H1 (cell line): Measurements from ENCODE around the gene PRDM15. TPM values are rescaled to one million over a fixed set of nuclear protein-coding genes. Genes with fewer than 3 reads are reported as not detected.
A peak's percentile ranks its signal among the peaks of the same experiment; 100 is the strongest.

Source experiments
- CTCF ChIA-PET: fragments of 300-600 bp; sonication (Branson Sonifier 250); formaldehyde crosslinking; loops from one replicate; lab custom pipeline; 2021; ENCODE audit not compliant: partially characterized antibody; lab: Charles Lee
- POLR2A ChIA-PET: fragments of 300-600 bp; sonication (Branson Sonifier 250); formaldehyde crosslinking; loops from one replicate; lab custom pipeline; 2021; ENCODE audit warnings: inconsistent platforms; ENCODE audit not compliant: partially characterized antibody; lab: Charles Lee
- DNase-seq, 2 experiments: peaks; one replicate each; pipeline versions ENCODE4 v3.0.0 to v3.0.0-alpha.2; 2010 to 2022; ENCODE audit warnings: low spot score in 2 of 2, low read depth in 1 of 2, mixed read lengths in 1 of 2
- FAIRE-seq: peaks from 2 replicates; lab custom pipeline; 2011; peaks lifted over from hg19 to GRCh38; lab: Jason Lieb, UNC
- H2AFZ ChIP-seq: 2 replicates; pipeline ENCODE4 v1.8.1; 2012; ENCODE audit warnings: low read length, inconsistent platforms
- H2AK5ac ChIP-seq: 2 replicates; pipeline ENCODE4 v1.6.1; 2013; ENCODE audit warnings: low read depth, low read length
- H2BK120ac ChIP-seq: replicated peaks from 2 replicates; pipeline ENCODE3; 2013; ENCODE audit warnings: low read depth, low read length, inconsistent platforms
- H2BK12ac ChIP-seq: 2 replicates; pipeline ENCODE4 v1.6.1; 2013; ENCODE audit warnings: low read depth, low read length
- H2BK15ac ChIP-seq: 2 replicates; pipeline ENCODE4 v1.6.1; 2013; ENCODE audit warnings: low read length
- H2BK20ac ChIP-seq: 2 replicates; pipeline ENCODE4 v1.6.1; 2013; ENCODE audit warnings: low read length
- H2BK5ac ChIP-seq: 2 replicates; pipeline ENCODE4 v1.6.1; 2013; ENCODE audit warnings: low read depth, low read length
- H3K14ac ChIP-seq: 2 replicates; pipeline ENCODE4 v1.6.1; 2013; ENCODE audit warnings: inconsistent platforms; ENCODE audit not compliant: insufficient read length
- H3K18ac ChIP-seq: 2 replicates; pipeline ENCODE4 v1.6.1; 2013; ENCODE audit warnings: low read length; ENCODE audit errors: extremely low read depth
- H3K23ac ChIP-seq: 2 replicates; pipeline ENCODE4 v1.6.1; 2013; ENCODE audit warnings: inconsistent platforms; ENCODE audit not compliant: insufficient read length
- H3K23me2 ChIP-seq: 2 replicates; pipeline ENCODE4 v1.6.1; 2013; ENCODE audit warnings: low read depth, low read length
- H3K27ac ChIP-seq: 2 replicates; pipeline ENCODE4 v1.6.1; 2011; ENCODE audit warnings: low read depth, low read length, inconsistent platforms
- H3K27me3 ChIP-seq, 4 experiments: replicated peaks in 1 of 4; 1 replicate in 1 of 4; 2 replicates in 3 of 4; pipeline versions ENCODE4 v1.6.1 to v1.8.1; 2011 to 2013; ENCODE audit warnings: low read length in 3 of 4, mild to moderate bottlenecking in 3 of 4, inconsistent platforms in 2 of 4, mixed read lengths in 2 of 4, moderate library complexity in 1 of 4; ENCODE audit not compliant: control insufficient read depth in 3 of 4, insufficient read depth in 3 of 4; ENCODE audit errors: extremely low read depth in 1 of 4
- H3K36me3 ChIP-seq, 4 experiments: 2 replicates each; pipeline versions ENCODE4 v1.6.1 to v1.8.1; 2011 to 2013; ENCODE audit warnings: mild to moderate bottlenecking in 4 of 4, low read length in 3 of 4, moderate library complexity in 2 of 4, control low read depth in 1 of 4, inconsistent platforms in 1 of 4; ENCODE audit not compliant: insufficient read depth in 4 of 4, control insufficient read depth in 2 of 4
- H3K4ac ChIP-seq: replicated peaks from 2 replicates; pipeline ENCODE3; 2013; ENCODE audit warnings: low read length, low read depth, mixed read lengths, inconsistent platforms; ENCODE audit not compliant: insufficient read length
- H3K4me1 ChIP-seq, 4 experiments: replicated peaks in 1 of 4; 1 replicate in 1 of 4; 2 replicates in 3 of 4; pipeline versions ENCODE4 v1.6.1 to v1.8.1; 2011 to 2013; ENCODE audit warnings: low read length in 3 of 4, inconsistent platforms in 2 of 4, mixed read lengths in 1 of 4; ENCODE audit not compliant: insufficient read depth in 4 of 4, control insufficient read depth in 3 of 4
- H3K4me2 ChIP-seq, 2 experiments: 2 replicates each; pipeline versions ENCODE4 v1.6.1 to v1.8.1; 2011 to 2013; ENCODE audit warnings: low read depth in 2 of 2, low read length in 2 of 2, control low read depth in 1 of 2, inconsistent platforms in 1 of 2, mild to moderate bottlenecking in 1 of 2; ENCODE audit not compliant: insufficient read depth in 1 of 2
- H3K4me3 ChIP-seq, 4 experiments: fragments of 200-600, 300-600 bp in 1 of 4; sonication (generic), shearing (Covaris generic), sonication (Bioruptor Twin) in 1 of 4; 2 replicates each; pipeline versions ENCODE4 v1.5.1 to v1.8.1; 2011 to 2016; ENCODE audit warnings: low read length in 4 of 4, low read depth in 3 of 4, control low read depth in 2 of 4, inconsistent platforms in 2 of 4, mild to moderate bottlenecking in 2 of 4, mixed read lengths in 1 of 4, moderate library complexity in 1 of 4; ENCODE audit not compliant: insufficient read depth in 2 of 4; ENCODE audit errors: extremely low read depth in 1 of 4
- H3K56ac ChIP-seq: replicated peaks from 2 replicates; pipeline ENCODE3; 2013; ENCODE audit warnings: low read depth, mild to moderate bottlenecking, mixed read lengths, low read length, inconsistent platforms; ENCODE audit not compliant: insufficient read length
- H3K79me1 ChIP-seq: 2 replicates; pipeline ENCODE4 v1.6.1; 2013; ENCODE audit warnings: low read depth, low read length, control low read depth
- H3K79me2 ChIP-seq, 2 experiments: 2 replicates each; pipeline versions ENCODE4 v1.6.1 to v1.8.1; 2012 to 2013; ENCODE audit warnings: low read length in 2 of 2, mild to moderate bottlenecking in 2 of 2, inconsistent platforms in 1 of 2; ENCODE audit not compliant: insufficient read depth in 2 of 2, control insufficient read depth in 1 of 2
- H3K9ac ChIP-seq, 4 experiments: replicated peaks in 1 of 4; 1 replicate in 1 of 4; 2 replicates in 3 of 4; pipeline versions ENCODE4 v1.6.1 to v1.8.1; 2011 to 2013; ENCODE audit warnings: low read depth in 3 of 4, low read length in 3 of 4, control low read depth in 2 of 4, mild to moderate bottlenecking in 2 of 4, moderate library complexity in 2 of 4, inconsistent platforms in 1 of 4; ENCODE audit errors: extremely low read depth in 1 of 4
- H3K9me3 ChIP-seq, 2 experiments: 2 replicates each; pipeline versions ENCODE4 v1.6.1 to v1.8.1; 2012 to 2013; ENCODE audit warnings: mild to moderate bottlenecking in 2 of 2, moderate library complexity in 2 of 2, control low read depth in 1 of 2, inconsistent platforms in 1 of 2, low read depth in 1 of 2, low read length in 1 of 2, mixed read lengths in 1 of 2; ENCODE audit not compliant: insufficient read depth in 2 of 2
- H4K20me1 ChIP-seq, 2 experiments: replicated peaks in 1 of 2; 2 replicates each; pipeline versions ENCODE3 to v1.8.1; 2011 to 2013; ENCODE audit warnings: inconsistent platforms in 2 of 2, low read length in 2 of 2, mild to moderate bottlenecking in 1 of 2; ENCODE audit not compliant: insufficient read depth in 2 of 2, control insufficient read depth in 1 of 2
- H4K5ac ChIP-seq: 2 replicates; pipeline ENCODE4 v1.6.1; 2013; ENCODE audit warnings: low read length, low read depth, mixed read lengths, inconsistent platforms; ENCODE audit not compliant: insufficient read length
- H4K8ac ChIP-seq: 2 replicates; pipeline ENCODE4 v1.8.0; 2013; ENCODE audit warnings: mild to moderate bottlenecking, moderate library complexity, low read length, inconsistent platforms; ENCODE audit not compliant: insufficient read depth; ENCODE audit errors: extremely low read depth
- H4K91ac ChIP-seq: replicated peaks from 2 replicates; pipeline ENCODE3; 2013; ENCODE audit warnings: low read length, mixed read lengths, inconsistent platforms; ENCODE audit not compliant: insufficient read length
- SIRT6 ChIP-seq: IDR thresholded peaks from one replicate; pipeline ENCODE4 v1.7.1; 2012; ENCODE audit warnings: low read length, inconsistent platforms
- SRF ChIP-seq: IDR thresholded peaks from 2 replicates; pipeline ENCODE4 v1.6.1; 2011; ENCODE audit warnings: mild to moderate bottlenecking, low read depth, low read length, moderate library complexity
- TCF12 ChIP-seq: IDR thresholded peaks from 2 replicates; pipeline ENCODE4 v1.6.1; 2011; ENCODE audit warnings: low read depth, mild to moderate bottlenecking, low read length
- WGBS, 2 experiments: shearing (Covaris generic) in 1 of 2; methylation state at CpG; one replicate each; pipeline versions ENCODE4 v1.1.6 to v1.1.7; 2013 to 2015; ENCODE audit warnings: low lambda C conversion rate in 2 of 2, mixed read lengths in 2 of 2, inconsistent platforms in 1 of 2, low coverage in 1 of 2, missing lambda C conversion rate in 1 of 2; ENCODE audit not compliant: insufficient replicate concordance in 2 of 2, insufficient coverage in 1 of 2, insufficient read length in 1 of 2; ENCODE audit errors: extremely low coverage in 1 of 2, missing lambda C conversion rate in 1 of 2; 5-methylcytosine and 5-hydroxymethylcytosine counted together
- polyA plus RNA-seq, 7 experiments: library from polyadenylated mRNA; depleted of rRNA in 3 of 7; stranded (reverse) in 5 of 7; unstranded in 2 of 7; fragments of >200 nt in 5 of 7; fragments of 200-250 nt in 2 of 7; gene quantifications; 1 replicate in 5 of 7; 2 replicates in 1 of 7; 4 replicates in 1 of 7; pipeline versions ENCODE4 v1.2.1 to v1.2.3, GENCODE V29; 2011 to 2013; ENCODE audit warnings: missing spikeins in 2 of 7, mixed read lengths in 2 of 7
- total RNA-seq: library from RNA; stranded (reverse); fragmentation: NEBNext Ultra II Directional; extraction: Animal tissue kit (Norgen Biotek cat#: 25700); gene quantifications from 2 replicates; pipeline ENCODE4 v1.2.1, GENCODE V29; 2021
- TF ChIP-seq, protein P1 (sequence below): IDR thresholded peaks from 2 replicates; pipeline ENCODE4 v1.6.1; 2012; ENCODE audit warnings: inconsistent platforms

The PRDM15 gene
- total and polyA plus RNA-seq, 2 of the 8 experiments (the other 6 are each of a cell fraction or from before 2014, with no cell fraction given): 9.7 to 10.5 TPM

DNA sequence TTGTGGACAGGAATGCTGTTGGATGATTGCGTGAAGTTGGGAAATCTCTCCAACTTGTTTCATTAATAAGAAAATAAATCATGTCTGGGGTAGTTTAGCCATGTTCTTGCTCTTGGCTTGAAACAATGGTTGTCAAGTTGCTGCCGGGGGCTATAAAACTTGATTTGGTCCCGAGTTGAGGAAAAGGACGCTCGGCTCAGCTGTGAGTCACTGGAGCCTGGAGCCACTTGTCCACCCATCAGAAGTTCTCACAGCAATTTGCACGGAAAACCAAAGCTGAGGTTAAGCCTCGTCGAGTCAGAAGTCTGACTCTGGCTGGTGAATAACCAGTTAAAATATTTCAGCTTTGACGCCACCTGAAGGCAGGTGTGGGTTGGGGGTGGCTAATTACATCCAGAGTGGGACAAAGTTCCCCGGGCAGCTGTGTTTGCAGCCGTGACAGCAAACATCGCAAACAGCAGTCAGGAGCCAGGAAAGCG is 92.6 kb downstream of the PRDM15 start:
- Histone ChIP-seq H2AK5ac (no peak overlapping the region), H3K9me3 (peaks cover 0 to under 1% of the 10 kb centered on the region in 2 experiments; a peak in 1 of 4 replicates), H3K56ac (no peak overlapping the region), H3K23me2 (peaks cover 1% of the 10 kb centered on the region; the same call in 1 of the 2 replicates), H3K9ac (no peak overlapping the region), H2BK15ac (no peak overlapping the region), H3K23ac (no peak overlapping the region), H3K79me2 (no peaks in the 10 kb centered on the region), H2BK120ac (no peak overlapping the region), H3K4ac (no peak overlapping the region), H3K27ac (no peak overlapping the region), H3K14ac (no peak overlapping the region), H4K8ac (no peak overlapping the region), H3K36me3 (no peaks in the 10 kb centered on the region), H2BK12ac (no peak overlapping the region), H2AFZ (peak overlapping the region; percentile 58), H3K4me2 (no peak overlapping the region), H4K91ac (no peak overlapping the region), H2BK5ac (no peak overlapping the region), H3K4me3 (no peak overlapping the region), H4K20me1 (no peaks in the 10 kb centered on the region), H4K5ac (no peak overlapping the region), H2BK20ac (no peak overlapping the region), H3K79me1 (no peaks in the 10 kb centered on the region), H3K4me1 (no peaks in the 10 kb centered on the region), H3K18ac (no peak overlapping the region), H3K27me3 (no peaks in the 10 kb centered on the region)
- TF ChIP-seq TCF12: no peak
- no peak for TF ChIP-seq SRF
- TF ChIP-seq, protein P1, sequence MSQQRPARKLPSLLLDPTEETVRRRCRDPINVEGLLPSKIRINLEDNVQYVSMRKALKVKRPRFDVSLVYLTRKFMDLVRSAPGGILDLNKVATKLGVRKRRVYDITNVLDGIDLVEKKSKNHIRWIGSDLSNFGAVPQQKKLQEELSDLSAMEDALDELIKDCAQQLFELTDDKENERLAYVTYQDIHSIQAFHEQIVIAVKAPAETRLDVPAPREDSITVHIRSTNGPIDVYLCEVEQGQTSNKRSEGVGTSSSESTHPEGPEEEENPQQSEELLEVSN: no peak
- TF ChIP-seq SIRT6: no peak
- 84% methylated on average over 13 of the region's 13 CpGs; no CpG with 5 or more reads in 1 of the 2 experiments for WGBS, 2 experiments
- FAIRE-seq (no peak), DNase-seq (no peak)
- ChIA-PET CTCF (interaction anchor here (0.6 to 2.3 kb wide), 4 partner anchors 8 to 177 kb away, joined by 3 to 6 read pairs (median 4); no protein-coding TSS in a partner anchor), POLR2A (interaction anchor here (0.6 kb wide), 1 partner anchor 24 kb away, joined by 3 read pairs; no protein-coding TSS in a partner anchor)
